Measurements from ENCODE around the gene GALNT10. TPM values are rescaled to one million over a fixed set of nuclear protein-coding genes. Genes with fewer than 3 reads are reported as not detected.

The GALNT10 gene
- total RNA-seq, 1 experiment from 2014 or later = 22.9 TPM

GRCh38 chr5:154286557-154286956, 96.0 kb downstream of the GALNT10 start:
- no peak overlapping the region for H3K4me3 Mint-ChIP-seq
- TF ChIP-seq SOX15 (CRISPR knock-in tag; IDR thresholded peaks at IDR 0.05) = no peak
- TF ChIP-seq, protein P1, sequence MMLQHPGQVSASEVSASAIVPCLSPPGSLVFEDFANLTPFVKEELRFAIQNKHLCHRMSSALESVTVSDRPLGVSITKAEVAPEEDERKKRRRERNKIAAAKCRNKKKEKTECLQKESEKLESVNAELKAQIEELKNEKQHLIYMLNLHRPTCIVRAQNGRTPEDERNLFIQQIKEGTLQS (CRISPR knock-in tag; conservative IDR thresholded peaks at IDR 0.05) = no peak
- TF ChIP-seq, protein P2, sequence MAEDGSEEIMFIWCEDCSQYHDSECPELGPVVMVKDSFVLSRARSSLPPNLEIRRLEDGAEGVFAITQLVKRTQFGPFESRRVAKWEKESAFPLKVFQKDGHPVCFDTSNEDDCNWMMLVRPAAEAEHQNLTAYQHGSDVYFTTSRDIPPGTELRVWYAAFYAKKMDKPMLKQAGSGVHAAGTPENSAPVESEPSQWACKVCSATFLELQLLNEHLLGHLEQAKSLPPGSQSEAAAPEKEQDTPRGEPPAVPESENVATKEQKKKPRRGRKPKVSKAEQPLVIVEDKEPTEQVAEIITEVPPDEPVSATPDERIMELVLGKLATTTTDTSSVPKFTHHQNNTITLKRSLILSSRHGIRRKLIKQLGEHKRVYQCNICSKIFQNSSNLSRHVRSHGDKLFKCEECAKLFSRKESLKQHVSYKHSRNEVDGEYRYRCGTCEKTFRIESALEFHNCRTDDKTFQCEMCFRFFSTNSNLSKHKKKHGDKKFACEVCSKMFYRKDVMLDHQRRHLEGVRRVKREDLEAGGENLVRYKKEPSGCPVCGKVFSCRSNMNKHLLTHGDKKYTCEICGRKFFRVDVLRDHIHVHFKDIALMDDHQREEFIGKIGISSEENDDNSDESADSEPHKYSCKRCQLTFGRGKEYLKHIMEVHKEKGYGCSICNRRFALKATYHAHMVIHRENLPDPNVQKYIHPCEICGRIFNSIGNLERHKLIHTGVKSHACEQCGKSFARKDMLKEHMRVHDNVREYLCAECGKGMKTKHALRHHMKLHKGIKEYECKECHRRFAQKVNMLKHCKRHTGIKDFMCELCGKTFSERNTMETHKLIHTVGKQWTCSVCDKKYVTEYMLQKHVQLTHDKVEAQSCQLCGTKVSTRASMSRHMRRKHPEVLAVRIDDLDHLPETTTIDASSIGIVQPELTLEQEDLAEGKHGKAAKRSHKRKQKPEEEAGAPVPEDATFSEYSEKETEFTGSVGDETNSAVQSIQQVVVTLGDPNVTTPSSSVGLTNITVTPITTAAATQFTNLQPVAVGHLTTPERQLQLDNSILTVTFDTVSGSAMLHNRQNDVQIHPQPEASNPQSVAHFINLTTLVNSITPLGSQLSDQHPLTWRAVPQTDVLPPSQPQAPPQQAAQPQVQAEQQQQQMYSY (CRISPR knock-in tag; IDR thresholded peaks at IDR 0.05) = no peak
- no peak for TF ChIP-seq PRRX2 (CRISPR knock-in tag; IDR thresholded peaks at IDR 0.05)
- TF ChIP-seq TCF7 (CRISPR knock-in tag; IDR thresholded peaks at IDR 0.05; ENCODE audit: low read depth) = no peak
- H3K9me3 Mint-ChIP-seq = no peaks in the 10 kb centered on the region
- ChIA-PET POLR2A (no interaction called here), CTCF (interaction anchor here (0.8 to 1.6 kb wide), 2 partner anchors 83 to 214 kb away, joined by 3 to 8 read pairs; no protein-coding TSS in a partner anchor)
- H3K27me3 Mint-ChIP-seq (ENCODE audit: low read depth) = no peaks in the 10 kb centered on the region
- no peaks in the 10 kb centered on the region for H3K36me3 Mint-ChIP-seq
- ATAC-seq (peak; percentile 55), DNase-seq (ENCODE audit: low spot score) (no peak)
- peak overlapping the region; percentile 90 for H3K27ac Mint-ChIP-seq
- peaks cover 37% of the 10 kb centered on the region for H3K4me1 Mint-ChIP-seq

DNA sequence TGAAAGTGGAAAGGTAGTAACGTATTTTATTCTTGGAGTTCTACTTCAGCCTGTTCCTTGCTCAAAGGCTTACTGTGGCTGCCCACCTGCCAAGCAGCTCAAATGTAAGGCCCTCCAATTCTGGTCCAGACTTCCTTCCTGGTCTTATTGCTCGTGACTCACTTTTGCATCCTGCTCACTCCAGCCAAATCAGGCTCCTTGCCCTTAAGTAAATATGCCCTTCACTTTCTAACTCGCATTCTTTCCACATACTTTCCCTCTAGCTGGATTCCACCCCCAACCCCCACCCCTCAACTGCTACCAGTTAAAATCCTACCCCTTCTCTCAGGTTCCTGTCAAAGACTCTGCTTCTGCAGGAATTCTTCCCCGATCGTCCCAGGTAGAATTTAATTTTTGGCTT, 96.6 kb downstream of the GALNT10 start:
- CTCF ChIA-PET = interaction anchor here (0.8 to 1.6 kb wide), 3 partner anchors 82 to 215 kb away, joined by 3 to 8 read pairs (median 3); no protein-coding TSS in a partner anchor
- no peak for TF ChIP-seq MLX (CRISPR knock-in tag; IDR thresholded peaks at IDR 0.05)
- TF ChIP-seq ZNF425 (CRISPR knock-in tag; conservative IDR thresholded peaks at IDR 0.05) = no peak
- TF ChIP-seq JAZF1 (CRISPR knock-in tag; IDR thresholded peaks at IDR 0.05) = no peak
- TF ChIP-seq NFATC4 (CRISPR knock-in tag; IDR thresholded peaks at IDR 0.05) = no peak
- no peak for TF ChIP-seq RELA (CRISPR knock-in tag; IDR thresholded peaks at IDR 0.05; ENCODE audit: borderline replicate concordance)
- no peak for TF ChIP-seq ESRRA (CRISPR knock-in tag; IDR thresholded peaks at IDR 0.05; ENCODE audit: borderline replicate concordance)
- TF ChIP-seq, protein P3, sequence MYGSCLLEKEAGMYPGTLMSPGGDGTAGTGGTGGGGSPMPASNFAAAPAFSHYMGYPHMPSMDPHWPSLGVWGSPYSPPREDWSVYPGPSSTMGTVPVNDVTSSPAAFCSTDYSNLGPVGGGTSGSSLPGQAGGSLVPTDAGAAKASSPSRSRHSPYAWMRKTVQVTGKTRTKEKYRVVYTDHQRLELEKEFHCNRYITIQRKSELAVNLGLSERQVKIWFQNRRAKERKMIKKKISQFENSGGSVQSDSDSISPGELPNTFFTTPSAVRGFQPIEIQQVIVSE (CRISPR knock-in tag; IDR thresholded peaks at IDR 0.05; ENCODE audit: borderline replicate concordance) = no peak
- TF ChIP-seq E2F1 (CRISPR knock-in tag; IDR thresholded peaks at IDR 0.05) = no peak
- no peak for TF ChIP-seq TCF7 (CRISPR knock-in tag; IDR thresholded peaks at IDR 0.05; ENCODE audit: low read depth)
- no peak for TF ChIP-seq ZNF512 (CRISPR knock-in tag; IDR thresholded peaks at IDR 0.05; ENCODE audit: borderline replicate concordance)
- no peak for TF ChIP-seq GTF2I (CRISPR knock-in tag; conservative IDR thresholded peaks at IDR 0.05)
- TF ChIP-seq, protein P4, sequence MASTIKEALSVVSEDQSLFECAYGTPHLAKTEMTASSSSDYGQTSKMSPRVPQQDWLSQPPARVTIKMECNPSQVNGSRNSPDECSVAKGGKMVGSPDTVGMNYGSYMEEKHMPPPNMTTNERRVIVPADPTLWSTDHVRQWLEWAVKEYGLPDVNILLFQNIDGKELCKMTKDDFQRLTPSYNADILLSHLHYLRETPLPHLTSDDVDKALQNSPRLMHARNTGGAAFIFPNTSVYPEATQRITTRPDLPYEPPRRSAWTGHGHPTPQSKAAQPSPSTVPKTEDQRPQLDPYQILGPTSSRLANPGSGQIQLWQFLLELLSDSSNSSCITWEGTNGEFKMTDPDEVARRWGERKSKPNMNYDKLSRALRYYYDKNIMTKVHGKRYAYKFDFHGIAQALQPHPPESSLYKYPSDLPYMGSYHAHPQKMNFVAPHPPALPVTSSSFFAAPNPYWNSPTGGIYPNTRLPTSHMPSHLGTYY (CRISPR knock-in tag; IDR thresholded peaks at IDR 0.05) = no peak
- TF ChIP-seq, protein P5, sequence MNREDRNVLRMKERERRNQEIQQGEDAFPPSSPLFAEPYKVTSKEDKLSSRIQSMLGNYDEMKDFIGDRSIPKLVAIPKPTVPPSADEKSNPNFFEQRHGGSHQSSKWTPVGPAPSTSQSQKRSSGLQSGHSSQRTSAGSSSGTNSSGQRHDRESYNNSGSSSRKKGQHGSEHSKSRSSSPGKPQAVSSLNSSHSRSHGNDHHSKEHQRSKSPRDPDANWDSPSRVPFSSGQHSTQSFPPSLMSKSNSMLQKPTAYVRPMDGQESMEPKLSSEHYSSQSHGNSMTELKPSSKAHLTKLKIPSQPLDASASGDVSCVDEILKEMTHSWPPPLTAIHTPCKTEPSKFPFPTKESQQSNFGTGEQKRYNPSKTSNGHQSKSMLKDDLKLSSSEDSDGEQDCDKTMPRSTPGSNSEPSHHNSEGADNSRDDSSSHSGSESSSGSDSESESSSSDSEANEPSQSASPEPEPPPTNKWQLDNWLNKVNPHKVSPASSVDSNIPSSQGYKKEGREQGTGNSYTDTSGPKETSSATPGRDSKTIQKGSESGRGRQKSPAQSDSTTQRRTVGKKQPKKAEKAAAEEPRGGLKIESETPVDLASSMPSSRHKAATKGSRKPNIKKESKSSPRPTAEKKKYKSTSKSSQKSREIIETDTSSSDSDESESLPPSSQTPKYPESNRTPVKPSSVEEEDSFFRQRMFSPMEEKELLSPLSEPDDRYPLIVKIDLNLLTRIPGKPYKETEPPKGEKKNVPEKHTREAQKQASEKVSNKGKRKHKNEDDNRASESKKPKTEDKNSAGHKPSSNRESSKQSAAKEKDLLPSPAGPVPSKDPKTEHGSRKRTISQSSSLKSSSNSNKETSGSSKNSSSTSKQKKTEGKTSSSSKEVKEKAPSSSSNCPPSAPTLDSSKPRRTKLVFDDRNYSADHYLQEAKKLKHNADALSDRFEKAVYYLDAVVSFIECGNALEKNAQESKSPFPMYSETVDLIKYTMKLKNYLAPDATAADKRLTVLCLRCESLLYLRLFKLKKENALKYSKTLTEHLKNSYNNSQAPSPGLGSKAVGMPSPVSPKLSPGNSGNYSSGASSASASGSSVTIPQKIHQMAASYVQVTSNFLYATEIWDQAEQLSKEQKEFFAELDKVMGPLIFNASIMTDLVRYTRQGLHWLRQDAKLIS (CRISPR knock-in tag; IDR thresholded peaks at IDR 0.05; ENCODE audit: borderline replicate concordance) = no peak
- TF ChIP-seq MYBL2 (CRISPR knock-in tag; IDR thresholded peaks at IDR 0.05) = no peak
- TF ChIP-seq MXD4 (CRISPR knock-in tag; IDR thresholded peaks at IDR 0.05; ENCODE audit: borderline replicate concordance) = no peak

More for the DNA sequence above, 96.6 kb downstream of the GALNT10 start:
- H3K4me1 Mint-ChIP-seq = peaks cover 37% of the 10 kb centered on the region
- POLR2A ChIA-PET = no interaction called here
- H3K27me3 Mint-ChIP-seq (ENCODE audit: low read depth) = no peaks in the 10 kb centered on the region
- ATAC-seq = peak; percentile 84
- peak; percentile 41 for DNase-seq (ENCODE audit: low spot score)
- no peaks in the 10 kb centered on the region for H3K36me3 Mint-ChIP-seq
- H3K27ac Mint-ChIP-seq = peak overlapping the region; percentile 90
- no peaks in the 10 kb centered on the region for H3K9me3 Mint-ChIP-seq
- no peak overlapping the region for H3K4me3 Mint-ChIP-seq

Data from WTC11 (cell line).